DMS 273 (cell line): Measurements from ENCODE around the gene NMRK2.
"Not testable (repeated sequence)": the region's sequence is repeated elsewhere in the genome, so short reads cannot be mapped to it uniquely, and the experiment has no call there.

Source experiments
- DNase-seq: peaks from one replicate; lab custom pipeline; 2025; ENCODE audit not compliant: unreplicated experiment; lab: John Stamatoyannopoulos, UW

The NMRK2 gene

DNA sequence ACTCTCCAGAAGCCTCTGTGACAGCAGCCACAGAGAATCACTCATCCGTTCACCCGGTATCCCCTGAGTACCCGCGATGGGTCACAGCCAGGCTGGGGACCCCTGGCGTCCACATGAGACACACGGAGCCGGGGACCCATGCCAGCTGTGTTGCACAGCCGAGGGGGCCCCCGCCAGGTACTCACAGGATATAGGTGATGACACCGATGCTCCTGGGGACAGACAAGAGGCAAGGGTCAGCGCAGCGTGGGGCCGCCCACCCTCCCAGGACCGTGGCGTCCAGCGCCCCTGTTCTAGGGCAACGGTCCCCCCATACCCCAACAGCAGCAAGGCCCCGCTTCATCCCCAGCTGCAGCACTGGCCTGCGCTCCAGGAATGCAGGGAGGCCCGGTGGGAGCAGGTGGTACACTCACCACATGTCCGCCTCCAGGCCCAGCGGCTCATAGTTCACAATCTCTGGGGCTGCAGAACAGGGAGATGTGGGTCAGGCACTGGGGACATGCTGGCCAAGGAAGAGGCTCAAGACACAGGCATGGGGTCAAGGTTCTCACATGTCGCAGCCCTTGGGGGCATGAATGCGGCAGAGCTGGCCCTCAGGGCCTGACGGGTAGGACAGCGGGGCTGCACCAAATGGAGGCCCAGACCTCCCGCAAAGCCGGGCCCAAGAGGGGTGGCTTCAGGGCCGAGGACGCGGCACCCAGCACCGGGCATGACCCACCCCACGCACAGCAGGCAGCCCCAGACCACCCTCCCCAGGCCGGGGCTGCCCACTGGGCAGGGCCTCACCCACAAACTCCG is 30.8 kb downstream of the NMRK2 start:
- no peak for DNase-seq

DNA sequence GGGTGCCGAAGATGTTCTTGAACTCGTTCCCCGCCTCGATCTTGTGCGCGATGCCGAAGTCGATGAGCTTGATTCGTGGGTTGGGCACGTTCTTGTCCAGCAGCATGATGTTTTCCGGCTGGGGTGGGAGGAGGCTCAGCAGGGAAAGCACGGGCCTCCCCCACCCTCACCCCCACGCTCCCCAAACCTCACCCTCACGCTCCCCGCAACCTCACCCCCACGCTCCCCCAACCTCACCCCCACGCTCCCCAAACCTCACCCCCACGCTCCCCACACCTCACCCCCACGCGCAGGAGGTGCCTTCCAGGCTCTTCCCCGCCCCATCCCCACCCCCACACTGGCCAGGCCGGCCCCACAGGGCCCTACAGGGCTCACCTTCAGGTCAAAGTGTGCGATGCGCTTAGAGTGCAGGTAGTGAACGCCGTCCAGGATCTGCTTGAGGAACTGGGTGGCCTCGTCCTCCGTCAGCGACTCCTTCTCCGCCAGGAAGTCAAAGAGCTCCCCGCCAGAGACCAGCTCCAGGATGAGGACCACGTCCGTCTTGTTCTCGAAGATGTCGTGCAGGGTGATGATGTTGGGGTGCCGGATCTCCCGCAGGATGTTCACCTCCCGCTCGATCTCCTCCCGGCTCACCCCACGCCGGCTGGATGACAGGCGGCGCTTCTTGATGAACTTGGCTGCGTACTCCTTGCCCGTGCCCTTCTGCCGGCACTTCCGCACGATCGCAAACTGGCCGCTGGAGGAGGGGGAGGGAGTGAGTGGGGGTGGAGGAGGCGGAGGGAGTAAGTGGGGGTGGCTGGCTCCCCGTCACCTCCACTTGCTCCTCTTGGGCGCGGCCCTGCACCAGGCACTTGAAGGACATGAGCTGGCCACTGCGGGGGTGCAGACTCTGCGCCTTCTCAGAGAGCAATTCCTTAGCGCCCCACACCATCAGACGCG is 31.7 kb downstream of the NMRK2 start:
- no peak for DNase-seq

DNA sequence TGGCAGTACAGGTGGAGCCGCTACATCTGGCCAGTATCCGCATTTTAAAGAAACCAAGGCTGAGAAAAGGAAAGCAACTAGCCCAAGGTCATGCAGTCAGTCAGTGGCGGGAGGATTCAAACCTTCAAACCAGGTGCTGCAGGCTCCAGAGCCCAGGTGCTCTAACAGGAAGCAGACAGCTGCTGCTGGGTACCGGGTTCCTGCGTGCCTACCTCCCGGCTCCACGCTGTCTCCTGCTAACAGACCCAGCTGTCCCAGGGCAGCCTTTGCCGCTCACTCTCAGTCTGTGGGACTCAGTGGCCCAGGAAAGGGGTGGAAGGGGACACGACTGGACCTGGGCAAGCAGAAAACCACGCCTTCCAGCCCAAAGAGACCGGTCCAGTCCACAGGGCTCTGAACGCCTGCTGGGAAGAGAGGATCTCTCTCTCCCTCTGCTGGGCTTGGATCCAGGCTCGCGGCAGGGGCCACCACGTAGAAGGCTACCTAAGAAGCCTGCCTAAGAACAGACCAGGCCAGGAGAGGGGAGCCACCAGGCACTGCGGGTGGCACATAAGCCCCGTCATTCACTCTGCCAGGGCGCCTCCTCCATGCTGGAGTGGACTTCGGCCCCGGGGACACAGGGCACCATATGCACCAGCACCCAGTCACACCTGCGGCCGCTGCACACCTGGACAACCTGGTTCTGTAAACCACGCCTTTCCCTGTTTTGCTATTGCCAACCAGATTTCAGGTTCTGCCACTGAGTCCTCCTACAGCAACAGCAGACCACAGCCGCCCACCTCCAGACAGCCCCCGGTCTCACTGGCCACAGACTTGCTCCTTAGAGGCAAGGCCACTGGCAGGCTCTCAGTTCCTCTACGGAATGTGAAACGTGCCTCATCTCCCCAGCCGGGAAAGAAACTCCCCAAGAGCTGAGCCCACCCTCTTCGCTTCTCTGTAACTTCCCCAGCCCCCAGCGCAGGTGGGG is 33.5 kb downstream of the NMRK2 start:
- no peak for DNase-seq

DNA sequence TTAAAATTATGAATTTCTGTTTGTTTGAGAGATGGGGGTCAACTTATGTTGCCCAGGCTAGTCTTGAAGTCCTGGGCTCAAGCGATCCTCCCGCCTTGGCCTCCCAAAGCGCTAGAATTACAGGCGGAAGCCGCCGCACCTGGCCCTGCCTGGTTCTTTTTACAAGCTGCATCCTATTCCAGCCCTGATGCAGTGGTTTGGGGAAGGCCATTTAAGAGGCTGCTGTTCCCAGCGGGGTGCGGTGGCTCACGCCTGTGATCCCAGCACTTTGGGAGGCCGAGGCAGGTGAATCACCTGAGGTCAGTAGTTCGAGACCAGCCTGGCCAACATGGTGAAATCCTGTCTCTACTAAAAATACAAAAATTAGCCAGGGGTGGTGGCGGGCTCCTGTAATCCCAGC is 35.1 kb downstream of the NMRK2 start:
- DNase-seq, result not testable (repeated sequence)

DNA sequence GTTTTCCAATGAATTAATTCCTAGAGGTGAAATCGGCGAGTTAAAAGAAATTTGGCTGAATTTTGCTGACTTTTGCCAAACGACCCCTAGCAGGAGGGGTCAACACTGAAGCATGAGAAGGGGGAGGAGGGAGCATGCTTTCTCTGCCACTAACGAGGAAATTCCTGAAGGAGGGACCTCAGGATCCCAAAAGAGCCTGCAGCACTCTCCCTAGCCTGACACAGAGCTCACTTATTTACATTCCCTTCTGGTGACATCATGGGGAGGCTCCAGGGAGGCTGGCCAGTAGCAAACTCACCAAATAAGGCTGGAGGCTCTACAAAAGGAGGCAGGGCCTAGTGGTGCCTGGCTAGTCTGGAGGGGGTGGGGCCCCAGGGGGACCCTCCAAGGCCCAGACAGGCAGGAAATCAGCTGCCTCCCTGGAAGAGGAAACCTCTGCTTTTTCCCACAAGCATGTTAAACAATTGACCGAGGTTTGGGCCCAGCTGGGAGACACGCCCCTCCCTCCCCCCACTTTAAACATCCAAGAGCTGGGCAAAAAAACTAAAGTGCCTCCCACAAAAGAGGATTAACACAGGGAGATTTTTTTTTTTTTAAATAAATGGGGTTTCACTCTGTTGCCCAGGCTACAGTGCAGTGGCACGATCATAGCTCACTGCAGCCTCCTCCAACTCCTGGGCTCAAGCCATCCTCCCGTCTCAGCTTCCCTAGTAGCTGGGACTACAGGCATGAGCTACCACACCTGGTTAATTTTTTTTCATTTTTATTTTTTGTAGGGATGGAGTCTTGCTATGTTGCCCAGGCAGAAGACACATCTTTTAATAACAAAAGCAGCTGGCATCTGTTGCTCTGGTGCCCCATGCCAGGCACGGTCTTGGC is 35.9 kb downstream of the NMRK2 start:
- DNase-seq, result peak; percentile 91

DNA sequence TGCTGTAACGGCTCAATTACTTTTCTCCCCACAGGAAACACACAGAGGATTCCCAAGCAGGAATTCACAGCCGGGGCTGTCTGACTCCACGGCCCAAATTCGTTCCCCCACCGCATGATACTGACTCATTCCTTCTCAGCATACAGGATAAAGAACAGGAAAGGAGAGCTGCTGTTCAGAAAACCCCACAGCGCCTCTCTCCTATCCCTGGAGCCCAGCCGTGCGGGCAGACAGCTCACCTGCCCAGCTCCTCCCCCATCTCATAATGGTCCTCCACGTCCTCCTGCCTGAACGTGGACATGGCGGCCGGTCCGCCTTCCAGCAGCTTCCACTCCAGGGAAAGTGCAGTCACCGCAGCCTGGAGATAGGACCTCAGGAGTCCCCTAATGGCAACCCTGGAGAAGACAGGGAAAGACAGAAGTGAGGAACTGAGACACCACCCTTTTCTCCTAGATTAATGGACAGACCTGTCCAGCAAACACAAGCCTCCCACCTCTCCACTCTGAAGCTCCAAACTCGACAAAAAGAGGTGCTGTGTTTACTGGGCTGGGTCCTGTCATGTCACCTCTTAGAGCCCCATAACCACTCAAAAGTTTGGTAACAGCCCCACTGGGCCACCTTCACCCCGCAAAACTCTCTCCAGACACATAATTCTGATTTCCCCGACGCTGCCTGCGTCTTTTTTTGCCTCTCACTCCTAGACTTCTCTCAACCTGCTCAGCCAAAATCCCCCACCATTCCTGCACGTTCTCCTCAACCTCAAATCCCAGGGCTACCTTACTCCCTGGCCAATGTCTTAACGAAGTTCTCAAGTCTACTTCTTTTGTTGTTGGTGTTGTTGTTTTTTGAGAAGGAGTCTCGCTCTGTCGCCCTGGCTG is 36.8 kb downstream of the NMRK2 start:
- peak; percentile 51 for DNase-seq

DNA sequence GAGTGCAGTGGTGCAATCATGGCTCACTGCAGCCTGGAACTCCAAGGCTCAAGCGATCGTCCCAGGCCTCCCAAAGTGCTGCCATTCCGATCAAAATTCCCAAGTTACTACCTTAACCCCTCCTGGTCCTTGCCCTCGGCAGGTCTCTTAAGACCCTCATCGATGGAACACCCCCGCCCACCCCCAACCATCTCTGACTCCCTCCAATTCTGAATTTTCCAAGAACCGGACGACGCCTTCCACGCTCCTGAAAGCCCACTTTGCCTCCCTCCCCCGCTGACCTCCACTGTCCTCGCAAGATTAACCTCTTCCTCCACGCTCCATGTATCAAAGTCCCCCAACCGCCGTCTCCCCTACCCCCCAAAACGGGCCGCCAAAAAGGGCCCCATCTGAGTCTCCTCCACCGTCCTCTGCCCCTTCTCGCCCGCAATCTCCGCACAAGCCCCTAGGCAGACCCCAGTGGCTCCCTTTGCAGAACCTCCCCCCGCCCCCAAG is 37.5 kb downstream of the NMRK2 start:
- DNase-seq, result no peak

DNA sequence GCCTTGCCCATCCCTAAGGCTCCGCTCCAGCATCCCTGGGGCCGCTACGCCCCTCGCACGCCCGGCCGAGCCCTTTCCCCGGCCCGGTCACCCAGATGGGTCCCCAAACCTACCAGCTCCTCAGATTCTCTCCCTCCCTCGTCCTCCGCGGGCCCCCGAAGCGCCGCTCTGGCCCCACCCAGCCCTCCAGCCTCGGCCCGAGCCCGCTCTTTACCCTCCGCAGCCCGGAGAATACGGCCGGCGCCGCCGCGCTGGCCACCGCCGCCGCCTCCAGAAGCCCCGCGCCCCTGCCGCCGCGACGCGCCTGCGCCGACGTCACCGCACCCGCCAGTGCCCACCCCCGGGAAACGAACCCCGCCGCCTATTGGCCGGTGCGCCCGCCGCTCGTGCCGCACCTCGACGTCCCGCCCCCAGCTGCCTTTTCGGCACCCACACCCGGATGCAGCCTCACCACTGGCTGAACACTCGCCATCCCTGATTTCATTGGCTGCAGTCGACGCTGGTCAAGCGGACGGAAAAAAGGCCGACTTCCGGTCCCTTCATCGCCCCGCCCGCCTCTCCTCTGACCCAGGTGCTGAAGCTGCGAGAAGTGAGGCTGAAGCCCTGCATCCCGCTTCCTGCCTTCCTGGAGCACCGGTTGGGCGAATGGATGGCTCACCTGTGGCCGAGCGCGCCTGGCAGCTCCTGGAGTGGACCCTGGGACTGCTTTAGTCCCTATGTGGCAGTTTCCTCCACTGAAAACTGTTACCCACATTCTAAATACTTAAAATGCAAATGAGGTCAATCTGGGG is 38.1 kb downstream of the NMRK2 start, which contains the start of gene DAPK3:
Gene DAPK3, minus strand, starts transcription at position 292 of the 791 bp plus-strand sequence. CDS start 1,364 bp downstream, outside the sequence.
- DNase-seq, result peak; percentile 99

DNA sequence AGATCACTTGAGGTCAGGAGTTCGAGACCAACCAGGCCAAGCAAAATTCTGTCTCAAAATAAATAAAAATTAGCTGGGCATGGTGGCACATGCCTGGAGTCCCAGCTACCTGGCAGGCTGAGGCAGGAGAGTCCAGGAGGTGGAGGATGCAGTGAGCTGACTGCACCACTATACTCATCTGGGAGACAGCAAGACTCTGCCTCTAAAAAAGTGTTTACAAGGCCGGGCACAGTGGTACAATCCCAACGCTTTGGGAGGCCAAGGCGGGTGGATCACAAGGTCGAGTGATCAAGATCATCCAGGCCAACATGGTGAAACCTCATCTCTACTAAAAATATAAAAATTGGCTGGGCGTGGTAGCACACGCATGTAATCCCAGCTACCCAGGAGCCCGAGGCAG is 42.3 kb downstream of the NMRK2 start:
- DNase-seq, result peak; percentile 58

DNA sequence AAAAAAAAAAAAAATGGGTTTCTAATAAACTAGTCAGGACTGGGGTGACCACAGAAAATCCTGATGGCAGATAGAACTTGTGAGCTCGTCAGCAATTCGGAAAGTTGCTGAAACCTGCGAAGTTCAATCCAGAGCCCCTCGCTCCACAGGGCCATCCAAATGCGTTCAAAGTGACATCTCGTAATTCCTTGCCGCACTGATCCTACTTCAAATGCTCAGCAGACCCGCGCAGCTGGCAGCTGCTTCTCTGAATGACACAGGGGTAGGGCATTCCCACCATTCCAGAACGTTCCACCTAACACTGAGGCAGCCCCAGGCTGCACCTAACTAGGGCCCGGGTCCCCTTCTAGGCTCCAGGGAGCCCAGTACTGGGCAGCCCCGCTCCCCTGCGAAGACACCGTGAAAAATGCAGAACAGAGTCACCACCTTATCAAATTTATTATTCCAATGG is 42.8 kb downstream of the NMRK2 start:
- peak; percentile 58 for DNase-seq

DNA sequence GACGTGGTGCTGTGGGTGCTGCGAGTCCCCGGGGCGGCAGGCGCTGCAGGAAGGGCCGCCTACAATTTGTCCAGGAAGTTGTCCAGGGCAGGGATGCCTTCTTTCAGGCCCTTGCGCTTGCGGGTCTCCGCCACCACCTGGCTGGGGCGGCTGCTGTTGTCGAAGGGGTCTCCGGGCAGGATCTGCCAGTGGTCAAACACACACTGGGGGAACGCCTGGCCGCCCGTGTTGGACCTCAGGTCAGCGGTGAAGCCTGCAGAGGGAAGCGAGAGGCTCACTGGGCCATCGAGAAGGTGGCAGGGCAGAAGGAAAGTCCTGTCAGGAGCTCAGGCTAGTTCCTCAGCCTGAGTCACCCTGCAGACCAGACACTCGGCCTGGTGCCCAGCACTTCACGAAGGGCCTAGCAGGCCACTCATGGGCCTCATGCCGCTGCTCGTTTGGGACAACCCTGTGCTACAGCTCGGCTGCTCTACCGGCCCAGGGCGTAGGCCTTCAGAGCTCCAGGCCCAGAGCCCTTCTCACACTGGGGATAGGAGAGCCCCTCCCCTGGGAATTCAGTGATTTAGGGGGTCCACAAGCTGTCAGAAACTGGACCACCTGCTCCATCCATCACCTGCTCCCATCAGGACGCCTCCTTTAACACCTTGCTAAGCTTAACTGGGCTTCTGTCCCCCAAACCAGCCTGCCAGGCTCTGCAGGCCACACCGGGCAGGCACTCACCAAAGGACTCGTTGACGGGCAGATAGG is 43.8 kb downstream of the NMRK2 start:
- peak; percentile 48 for DNase-seq

DNA sequence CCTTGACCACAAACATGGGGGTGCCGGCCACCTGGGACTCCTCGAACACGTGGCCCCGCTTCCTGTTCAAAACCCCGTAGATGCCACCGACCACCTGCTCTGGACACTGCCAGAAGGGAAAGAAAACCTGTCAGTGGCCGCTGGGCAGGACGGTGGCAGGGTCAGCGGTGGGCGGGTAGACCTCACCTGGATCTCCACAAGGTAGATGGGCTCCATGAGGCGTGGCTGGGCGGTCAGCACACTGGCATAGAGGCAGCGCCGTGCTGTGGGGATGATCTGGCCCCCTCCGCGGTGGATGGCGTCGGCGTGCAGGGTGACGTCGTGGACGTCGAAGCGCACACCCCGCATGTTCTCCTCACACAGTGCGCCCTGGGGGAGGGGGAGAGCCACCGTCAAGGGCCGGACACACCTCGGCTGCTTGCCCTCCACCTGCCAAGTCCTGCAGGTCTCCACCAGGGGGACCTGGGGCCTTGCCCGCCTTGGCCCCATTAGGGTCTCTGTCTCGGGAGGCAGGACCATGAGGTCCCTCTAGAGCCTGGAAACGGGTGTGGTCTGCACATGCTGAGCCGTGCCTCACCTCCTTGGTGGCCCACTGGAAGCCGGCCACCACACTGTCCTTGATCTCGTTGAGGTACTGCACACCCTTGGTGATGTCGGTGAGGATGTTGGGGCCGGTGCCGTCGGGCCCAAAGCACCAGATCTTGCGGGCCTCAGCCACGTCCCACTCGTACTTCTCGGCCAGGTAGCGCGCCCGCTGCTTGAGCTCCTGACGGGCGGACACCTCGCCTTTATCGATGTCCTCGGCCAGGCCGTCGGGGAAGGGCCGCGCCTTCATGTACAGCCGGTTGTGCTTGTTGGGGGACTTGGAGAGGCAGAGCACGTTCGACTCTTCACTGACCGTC is 44.6 kb downstream of the NMRK2 start:
- DNase-seq, result peak; percentile 58

DNA sequence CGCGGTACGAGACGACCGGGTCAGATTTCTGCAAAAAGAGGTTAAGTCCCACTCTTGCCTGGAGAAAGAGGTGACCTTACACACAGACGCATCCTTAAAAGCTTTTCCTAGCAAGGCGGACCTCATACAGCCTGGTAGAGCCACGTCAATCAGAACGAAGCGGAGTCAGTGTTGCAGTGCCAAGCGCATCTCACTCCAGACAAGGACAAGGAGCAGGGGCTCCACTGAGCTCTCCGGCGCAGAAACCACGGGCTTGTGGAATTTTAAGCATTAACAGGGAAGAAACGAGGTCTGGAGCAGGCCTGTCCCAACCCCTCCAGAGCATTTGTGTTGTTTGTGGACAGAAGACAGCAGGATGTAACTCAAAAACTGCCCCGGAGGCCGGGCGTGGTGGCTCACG is 45.3 kb downstream of the NMRK2 start:
- DNase-seq, result no peak

DNA sequence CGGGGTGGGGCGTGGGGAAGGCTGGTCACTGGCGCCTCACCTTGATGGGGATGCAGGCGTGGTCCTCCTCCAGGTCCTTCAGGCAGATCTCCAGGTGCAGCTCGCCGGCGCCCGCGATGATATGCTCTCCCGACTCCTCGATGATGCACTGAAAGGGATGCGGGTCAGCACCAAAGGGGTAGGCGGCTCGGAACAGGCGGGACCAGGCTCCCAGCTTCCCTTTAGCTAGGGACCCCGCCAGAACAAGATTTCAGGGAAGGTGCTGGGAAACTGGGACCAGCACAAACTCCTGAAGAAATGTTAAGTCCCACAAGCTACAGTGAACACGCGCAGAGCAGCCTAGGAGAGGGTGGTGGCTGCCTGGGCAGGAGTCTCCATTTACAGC is 46.4 kb downstream of the NMRK2 start:
- no peak for DNase-seq

DNA sequence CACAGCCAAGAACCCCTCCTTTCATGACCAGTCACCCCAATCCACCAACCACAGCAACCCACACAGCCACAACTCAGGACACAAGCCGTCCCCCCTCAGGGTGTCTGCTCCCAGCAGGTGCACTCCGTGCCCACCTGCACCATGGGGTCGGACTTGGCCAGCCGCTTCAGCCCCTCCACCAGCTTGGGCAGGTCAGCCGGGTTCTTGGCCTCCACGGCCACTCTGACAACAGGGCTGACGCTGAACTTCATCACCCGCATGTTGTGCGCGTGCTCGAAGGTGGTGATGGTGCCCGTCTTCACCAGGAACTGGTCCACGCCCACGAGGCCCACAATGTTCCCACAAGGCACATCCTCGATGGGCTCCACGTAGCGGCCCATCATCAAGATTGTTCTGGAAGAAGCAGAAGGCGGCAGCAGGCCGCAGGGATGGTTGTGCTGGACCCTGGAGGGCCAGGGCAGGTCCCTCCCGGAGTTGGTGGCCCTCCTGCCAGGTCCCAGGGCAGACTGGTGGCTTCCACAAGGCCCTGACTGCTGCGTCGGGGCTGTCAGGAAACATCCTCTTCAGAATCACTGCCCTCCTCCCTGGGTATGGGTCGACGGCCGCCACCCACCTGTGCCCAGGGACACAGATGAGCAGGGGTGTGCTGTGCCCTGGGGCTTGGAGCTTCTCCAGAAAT is 46.9 kb downstream of the NMRK2 start:
- no peak for DNase-seq
